HCT116 (cell line): ENCODE results near the gene RPN1. TPM values are rescaled to one million over a fixed set of nuclear protein-coding genes. Genes with fewer than 3 reads are reported as not detected.

ENCODE experiments used
- ATAC-seq: fragments of 200-7000 bp; cut with Tn5 transposase; 2 replicates; pipeline ENCODE4 v1.9.1; 2020; ENCODE audit warnings: mild to moderate bottlenecking, moderate library complexity
- BruUV-seq: library from RNA; stranded (reverse); fragments of 400-500 nt; replicated peaks from 2 replicates; lab custom pipeline; 2021; lab: Mats Ljungman, UMichigan
- CTCF ChIA-PET: fragments of 300-600 bp; sonication (Branson Sonifier 250); formaldehyde crosslinking; loops from one replicate; lab custom pipeline; 2021; ENCODE audit warnings: antibody characterized with exemption; lab: Charles Lee
- POLR2A ChIA-PET: fragments of 300-600, 350-600 bp; sonication (Branson Sonifier 250); formaldehyde crosslinking; loops from one replicate; lab custom pipeline; 2021; ENCODE audit warnings: antibody characterized with exemption; lab: Charles Lee
- RAD21 ChIA-PET, 2 experiments: fragments of 300-600 bp; sonication (Branson Sonifier 250); formaldehyde crosslinking; loops; one replicate each; lab custom pipeline; 2023; ENCODE audit warnings: low total read pairs in 2 of 2; ENCODE audit not compliant: uncharacterized antibody in 2 of 2, unreplicated experiment in 2 of 2, low non-redundant PET in 1 of 2; lab: Charles Lee
- DNase-seq: peaks from one replicate; pipeline ENCODE4 v3.0.0-alpha.2; 2010; ENCODE audit warnings: low read depth, low spot score
- H2AFZ ChIP-seq: fragments of 200-600 bp; shearing (Covaris generic), sonication (generic); 2 replicates; pipeline ENCODE4 v1.6.1; 2017; ENCODE audit warnings: low read depth, mixed run types, mixed read lengths, antibody characterized with exemption, low read length; ENCODE audit not compliant: poor library complexity, severe bottlenecking
- H3K27ac ChIP-seq: 2 replicates; pipeline ENCODE4 v1.5.1; 2012; ENCODE audit warnings: low read depth, low read length
- H3K27me3 ChIP-seq: fragments of 200-600 bp; sonication (generic); 2 replicates; pipeline ENCODE4 v1.6.1; 2016; ENCODE audit warnings: mixed run types, low read length, mixed read lengths; ENCODE audit not compliant: insufficient read depth
- H3K36me3 ChIP-seq, 2 experiments: fragments of 200-500 bp in 1 of 2; fragments of 200-600 bp in 1 of 2; sonication (Bioruptor generic) in 1 of 2; sonication (generic) in 1 of 2; 2 replicates each; pipeline versions ENCODE4 v1.5.1 to v1.6.1; 2014 to 2016; ENCODE audit warnings: low read length in 2 of 2, inconsistent platforms in 1 of 2, mixed read lengths in 1 of 2, mixed run types in 1 of 2; ENCODE audit not compliant: insufficient read depth in 2 of 2, control insufficient read depth in 1 of 2
- H3K4me1 ChIP-seq, 2 experiments: fragments of 200-600 bp in 1 of 2; sonication (generic) in 1 of 2; 2 replicates each; pipeline versions ENCODE4 v1.5.1 to v1.6.1; 2012 to 2017; ENCODE audit warnings: low read length in 2 of 2, inconsistent platforms in 1 of 2, mild to moderate bottlenecking in 1 of 2, mixed read lengths in 1 of 2, mixed run types in 1 of 2, moderate library complexity in 1 of 2; ENCODE audit not compliant: insufficient read depth in 2 of 2, control insufficient read depth in 1 of 2
- H3K4me2 ChIP-seq: fragments of 200-600 bp; sonication (generic); 2 replicates; pipeline ENCODE4 v1.6.1; 2017; ENCODE audit warnings: mixed run types, low read length, mixed read lengths
- H3K4me3 ChIP-seq, 2 experiments: fragments of 200-600 bp in 1 of 2; sonication (generic) in 1 of 2; replicated peaks in 1 of 2; 2 replicates each; pipeline ENCODE4 v1.5.1; 2011 to 2016; ENCODE audit warnings: low read length in 2 of 2, control low read depth in 1 of 2, low read depth in 1 of 2, mild to moderate bottlenecking in 1 of 2, mixed read lengths in 1 of 2, mixed run types in 1 of 2
- H3K79me2 ChIP-seq: fragments of 200-600 bp; sonication (generic); 2 replicates; pipeline ENCODE4 v1.6.1; 2017; ENCODE audit warnings: mild to moderate bottlenecking, mixed run types, low read length, moderate library complexity, mixed read lengths; ENCODE audit not compliant: insufficient read depth
- H3K9ac ChIP-seq: fragments of 200-600 bp; sonication (generic); 2 replicates; pipeline ENCODE4 v1.6.1; 2016; ENCODE audit warnings: low read length, mixed read lengths
- H3K9me2 ChIP-seq: fragments of 200-600 bp; sonication (generic), shearing (Covaris generic); 2 replicates; pipeline ENCODE4 v1.6.1; 2017; ENCODE audit warnings: mixed run types, mild to moderate bottlenecking, moderate library complexity; ENCODE audit not compliant: insufficient read depth
- H3K9me3 ChIP-seq, 2 experiments: fragments of 200-500 bp in 1 of 2; fragments of 200-600 bp in 1 of 2; sonication (Bioruptor generic) in 1 of 2; sonication (generic) in 1 of 2; 2 replicates each; pipeline ENCODE4 v1.6.1; 2014 to 2017; ENCODE audit warnings: low read length in 2 of 2, mixed read lengths in 2 of 2, inconsistent platforms in 1 of 2, low read depth in 1 of 2, mild to moderate bottlenecking in 1 of 2, mixed run types in 1 of 2, moderate library complexity in 1 of 2; ENCODE audit not compliant: control insufficient read depth in 1 of 2, insufficient read depth in 1 of 2
- H4K20me1 ChIP-seq: fragments of 200-600 bp; sonication (generic), shearing (Covaris generic); 2 replicates; pipeline ENCODE4 v1.6.1; 2017; ENCODE audit warnings: mixed run types, mild to moderate bottlenecking, moderate library complexity; ENCODE audit not compliant: insufficient read depth
- ATF3 ChIP-seq: IDR thresholded peaks from 2 replicates; pipeline ENCODE4 v1.6.1; 2012
- CEBPB ChIP-seq: IDR thresholded peaks from 2 replicates; pipeline ENCODE4 v1.6.1; 2012; ENCODE audit warnings: low read depth
- CTCF ChIP-seq, 3 experiments: fragments of 200-600 bp in 1 of 3; sonication (generic) in 1 of 3; IDR thresholded peaks in 2 of 3; conservative IDR thresholded peaks in 1 of 3; 2 replicates each; pipeline ENCODE4 v1.5.1; 2012 to 2017; ENCODE audit warnings: low read depth in 2 of 3, low read length in 2 of 3, antibody characterized with exemption in 1 of 3, borderline replicate concordance in 1 of 3, control low read depth in 1 of 3, mild to moderate bottlenecking in 1 of 3, mixed read lengths in 1 of 3, mixed run types in 1 of 3, moderate library complexity in 1 of 3; ENCODE audit not compliant: insufficient read depth in 1 of 3
- EGR1 ChIP-seq: IDR thresholded peaks from 2 replicates; pipeline ENCODE4 v1.6.1; 2012; ENCODE audit warnings: low read depth
- ELF1 ChIP-seq: IDR thresholded peaks from 2 replicates; pipeline ENCODE4 v1.6.1; 2012; ENCODE audit warnings: low read depth, borderline replicate concordance
- EZH2 ChIP-seq: fragments of 200-600 bp; sonication (generic); IDR thresholded peaks from 2 replicates; pipeline ENCODE4 v1.6.1; 2017; ENCODE audit warnings: antibody characterized with exemption, mixed run types
- EZH2phosphoT487 ChIP-seq: fragments of 200-600 bp; IDR thresholded peaks from 2 replicates; pipeline ENCODE4 v1.6.1; 2018; ENCODE audit warnings: antibody characterized with exemption, borderline replicate concordance
- FOSL1 ChIP-seq: IDR thresholded peaks from 2 replicates; pipeline ENCODE4 v1.6.1; 2012; ENCODE audit warnings: low read depth
- JUND ChIP-seq: IDR thresholded peaks from 2 replicates; pipeline ENCODE4 v1.6.1; 2012
- POLR2A ChIP-seq: IDR thresholded peaks from 2 replicates; pipeline ENCODE4 v1.7.0; 2011; ENCODE audit warnings: borderline replicate concordance; ENCODE audit not compliant: insufficient read depth, insufficient read length; ENCODE audit errors: extremely low read depth
- RAD21 ChIP-seq: IDR thresholded peaks from 2 replicates; pipeline ENCODE4 v1.6.1; 2012; ENCODE audit warnings: low read depth, mild to moderate bottlenecking
- SIN3A ChIP-seq: IDR thresholded peaks from 2 replicates; pipeline ENCODE4 v1.6.1; 2012; ENCODE audit warnings: low read depth
- SP1 ChIP-seq: IDR thresholded peaks from 2 replicates; pipeline ENCODE4 v1.6.1; 2012; ENCODE audit warnings: low read depth
- SRF ChIP-seq: IDR thresholded peaks from 2 replicates; pipeline ENCODE4 v1.6.1; 2012; ENCODE audit warnings: low read depth
- TCF7L2 ChIP-seq: IDR thresholded peaks from 2 replicates; pipeline ENCODE4 v1.7.0; 2011; ENCODE audit warnings: borderline replicate concordance, inconsistent platforms; ENCODE audit not compliant: insufficient read depth, insufficient read length; ENCODE audit errors: extremely low read depth
- ZBTB33 ChIP-seq: IDR thresholded peaks from 2 replicates; pipeline ENCODE4 v1.6.1; 2011; ENCODE audit warnings: mild to moderate bottlenecking, low read length, moderate library complexity; ENCODE audit not compliant: insufficient replicate concordance; ENCODE audit errors: extremely low read depth
- ZFX ChIP-seq: fragments of 450-650 bp; IDR thresholded peaks from 2 replicates; pipeline ENCODE4 v1.6.1; 2017
- intact Hi-C: fragments of 100-400 bp; cut with micrococcal nuclease; formaldehyde crosslinking; loops from 2 replicates; pipeline ENCODE4 v1.10.0; 2022
- total RNA-seq: library from RNA; stranded (reverse); gene quantifications from one replicate; pipeline ENCODE4 v1.2.1, GENCODE V29; 2021; ENCODE audit not compliant: unreplicated experiment

Gene RPN1
- total RNA-seq, 1 experiment from 2014 or later: 218 TPM

GRCh38 chr3:128689060-128689459, 38.4 kb upstream of the RPN1 start:
- Histone ChIP-seq H3K4me2 (no peak overlapping the region), H3K36me3 (no peaks in the 10 kb centered on the region), H3K4me1 (peaks cover 0 to 13% of the 10 kb centered on the region in 2 experiments; a peak in 1 of 4 replicates), H3K27me3 (no peaks in the 10 kb centered on the region), H4K20me1 (no peaks in the 10 kb centered on the region), H3K79me2 (no peaks in the 10 kb centered on the region), H2AFZ (no peak overlapping the region), H3K4me3 (no peak overlapping the region), H3K9me3 (no peaks in the 10 kb centered on the region), H3K9ac (no peak overlapping the region), H3K27ac (no peak overlapping the region), H3K9me2 (no peaks in the 10 kb centered on the region)
- ChIA-PET CTCF (interaction anchor here (3.8 kb wide), 1 partner anchor 8 kb away, joined by 22 read pairs; no protein-coding TSS in a partner anchor), POLR2A (interaction anchor here (1.0 kb wide), 1 partner anchor 8 kb away, joined by 3 read pairs; no protein-coding TSS in a partner anchor), RAD21 (no interaction called here)
- TF ChIP-seq ELF1 (no peak), RAD21 (no peak), CTCF (IDR thresholded peaks at IDR 0.05 in 2 of 3, conservative IDR thresholded peaks at IDR 0.05 in 1 of 3; ENCODE audit: borderline replicate concordance in 1 of 3, insufficient read depth in 1 of 3, low read depth in 2 of 3, low read length in 2 of 3) (no peak), EGR1 (no peak), EZH2 (no peak), JUND (no peak), SIN3A (no peak), POLR2A (no peak), TCF7L2 (no peak), FOSL1 (no peak), SP1 (no peak), CEBPB (no peak), EZH2phosphoT487 (no peak), ATF3 (no peak), ZFX (no peak), SRF (no peak), ZBTB33 (no peak)
- BruUV-seq: no TSS peak
- DNase-seq: no peak
- no peak for ATAC-seq
- intact Hi-C loops: no loop called here
